ENCODE measurements around the gene ZC3H7A. TPM values are rescaled to one million over a fixed set of nuclear protein-coding genes. Genes with fewer than 3 reads are reported as not detected.

ZC3H7A gene
- total and polyA plus RNA-seq, 2 of the 13 experiments (the other 11 are each of a cell fraction or from before 2014, with no cell fraction given), result 29.2 to 36.8 TPM

DNA sequence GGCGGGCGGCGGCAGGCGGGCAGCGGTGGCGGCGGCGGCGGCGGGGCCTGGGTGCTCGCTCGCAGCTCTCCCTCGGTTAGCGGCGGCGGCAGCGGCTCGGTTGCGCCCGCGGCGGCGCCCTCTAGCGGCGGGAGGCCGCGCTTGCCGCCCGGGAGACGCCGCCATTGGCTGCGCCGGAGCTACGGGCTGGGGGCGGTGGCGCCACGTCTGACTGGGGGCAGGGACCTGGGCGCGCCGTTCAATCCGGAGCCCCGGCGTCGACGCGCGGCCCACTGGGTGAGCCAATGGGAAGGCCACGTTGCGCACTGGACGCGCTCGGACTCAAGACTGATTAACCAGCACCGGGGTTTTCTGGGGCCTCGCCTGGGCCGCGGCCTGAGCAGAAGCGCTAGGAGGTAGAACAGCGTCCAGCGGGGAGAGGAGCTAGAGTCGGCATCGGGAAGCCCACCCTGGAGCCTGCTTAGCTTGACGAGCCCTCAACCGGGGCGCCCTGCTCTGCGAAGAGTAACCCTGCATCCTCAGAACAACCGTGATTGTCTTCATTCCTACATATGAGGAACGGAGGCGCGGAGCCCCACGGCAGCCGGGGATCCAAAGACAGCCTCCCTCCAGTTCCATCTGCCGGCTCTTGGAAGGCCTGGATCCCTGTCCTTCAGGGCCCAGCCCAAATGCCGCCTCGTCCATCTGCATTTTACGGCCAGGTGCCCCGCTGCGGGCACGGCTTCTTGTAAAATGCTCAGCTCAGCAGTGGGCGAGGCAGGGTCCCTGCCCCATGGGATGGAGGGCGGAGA, at the start of gene ZC3H7A (continued):
- TF ChIP-seq RXRB (CRISPR knock-in tag; IDR thresholded peaks at IDR 0.05; ENCODE audit: borderline replicate concordance) (peak; percentile 92), ZNF546 (CRISPR knock-in tag; conservative IDR thresholded peaks at IDR 0.05) (peak; percentile 69), ATAD3A (CRISPR knock-in tag; IDR thresholded peaks at IDR 0.05) (0 out of 2 replicates have a peak, but pooled peaks have one; percentile 35), TAF15 (IDR thresholded peaks at IDR 0.05; ENCODE audit: low read depth, low read length, poor library complexity, severe bottlenecking) (no peak), ZNF670 (CRISPR knock-in tag; IDR thresholded peaks at IDR 0.05; ENCODE audit: borderline replicate concordance) (peak; percentile 97), ZNF75D (CRISPR knock-in tag; IDR thresholded peaks at IDR 0.05; ENCODE audit: borderline replicate concordance) (0 out of 2 replicates have a peak, but pooled peaks have one; percentile 82), SOX6 (IDR thresholded peaks at IDR 0.05) (no peak), SOX6 (CRISPR knock-in tag; IDR thresholded peaks at IDR 0.05) (peak; percentile 81), NCOA1 (CRISPR knock-in tag; IDR thresholded peaks at IDR 0.05) (peak; percentile 53; the same call in 1 of the 2 replicates), KDM5B (CRISPR knock-in tag; IDR thresholded peaks at IDR 0.05; ENCODE audit: borderline replicate concordance) (peak; percentile 97), ZNF569 (CRISPR knock-in tag; IDR thresholded peaks at IDR 0.05; ENCODE audit: borderline replicate concordance) (no peak), FOXO1 (CRISPR knock-in tag; IDR thresholded peaks at IDR 0.05) (peak; percentile 85), SATB2 (CRISPR knock-in tag; IDR thresholded peaks at IDR 0.05) (peak; percentile 89; the same call in 1 of the 2 replicates), ZNF136 (CRISPR knock-in tag; IDR thresholded peaks at IDR 0.05; ENCODE audit: low read depth) (peak; percentile 76), NFATC3 (CRISPR knock-in tag; IDR thresholded peaks at IDR 0.05) (peak; percentile 31; the same call in 1 of the 2 replicates), KLF13 (CRISPR knock-in tag; IDR thresholded peaks at IDR 0.05) (peak; percentile 96), ERF (CRISPR knock-in tag; IDR thresholded peaks at IDR 0.05) (peak; percentile 100)
- TF ChIP-seq, protein P1, sequence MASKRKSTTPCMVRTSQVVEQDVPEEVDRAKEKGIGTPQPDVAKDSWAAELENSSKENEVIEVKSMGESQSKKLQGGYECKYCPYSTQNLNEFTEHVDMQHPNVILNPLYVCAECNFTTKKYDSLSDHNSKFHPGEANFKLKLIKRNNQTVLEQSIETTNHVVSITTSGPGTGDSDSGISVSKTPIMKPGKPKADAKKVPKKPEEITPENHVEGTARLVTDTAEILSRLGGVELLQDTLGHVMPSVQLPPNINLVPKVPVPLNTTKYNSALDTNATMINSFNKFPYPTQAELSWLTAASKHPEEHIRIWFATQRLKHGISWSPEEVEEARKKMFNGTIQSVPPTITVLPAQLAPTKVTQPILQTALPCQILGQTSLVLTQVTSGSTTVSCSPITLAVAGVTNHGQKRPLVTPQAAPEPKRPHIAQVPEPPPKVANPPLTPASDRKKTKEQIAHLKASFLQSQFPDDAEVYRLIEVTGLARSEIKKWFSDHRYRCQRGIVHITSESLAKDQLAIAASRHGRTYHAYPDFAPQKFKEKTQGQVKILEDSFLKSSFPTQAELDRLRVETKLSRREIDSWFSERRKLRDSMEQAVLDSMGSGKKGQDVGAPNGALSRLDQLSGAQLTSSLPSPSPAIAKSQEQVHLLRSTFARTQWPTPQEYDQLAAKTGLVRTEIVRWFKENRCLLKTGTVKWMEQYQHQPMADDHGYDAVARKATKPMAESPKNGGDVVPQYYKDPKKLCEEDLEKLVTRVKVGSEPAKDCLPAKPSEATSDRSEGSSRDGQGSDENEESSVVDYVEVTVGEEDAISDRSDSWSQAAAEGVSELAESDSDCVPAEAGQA (IDR thresholded peaks at IDR 0.05; ENCODE audit: low read depth), result peak; percentile 88
- TF ChIP-seq, protein P1 (CRISPR knock-in tag; IDR thresholded peaks at IDR 0.05; ENCODE audit: borderline replicate concordance), result no peak; the same call in 1 of the 2 replicates
- TF ChIP-seq, protein P2, sequence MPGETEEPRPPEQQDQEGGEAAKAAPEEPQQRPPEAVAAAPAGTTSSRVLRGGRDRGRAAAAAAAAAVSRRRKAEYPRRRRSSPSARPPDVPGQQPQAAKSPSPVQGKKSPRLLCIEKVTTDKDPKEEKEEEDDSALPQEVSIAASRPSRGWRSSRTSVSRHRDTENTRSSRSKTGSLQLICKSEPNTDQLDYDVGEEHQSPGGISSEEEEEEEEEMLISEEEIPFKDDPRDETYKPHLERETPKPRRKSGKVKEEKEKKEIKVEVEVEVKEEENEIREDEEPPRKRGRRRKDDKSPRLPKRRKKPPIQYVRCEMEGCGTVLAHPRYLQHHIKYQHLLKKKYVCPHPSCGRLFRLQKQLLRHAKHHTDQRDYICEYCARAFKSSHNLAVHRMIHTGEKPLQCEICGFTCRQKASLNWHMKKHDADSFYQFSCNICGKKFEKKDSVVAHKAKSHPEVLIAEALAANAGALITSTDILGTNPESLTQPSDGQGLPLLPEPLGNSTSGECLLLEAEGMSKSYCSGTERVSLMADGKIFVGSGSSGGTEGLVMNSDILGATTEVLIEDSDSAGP (CRISPR knock-in tag; IDR thresholded peaks at IDR 0.05; ENCODE audit: borderline replicate concordance), result peak; percentile 89; the same call in 1 of the 2 replicates
- TF ChIP-seq, protein P3, sequence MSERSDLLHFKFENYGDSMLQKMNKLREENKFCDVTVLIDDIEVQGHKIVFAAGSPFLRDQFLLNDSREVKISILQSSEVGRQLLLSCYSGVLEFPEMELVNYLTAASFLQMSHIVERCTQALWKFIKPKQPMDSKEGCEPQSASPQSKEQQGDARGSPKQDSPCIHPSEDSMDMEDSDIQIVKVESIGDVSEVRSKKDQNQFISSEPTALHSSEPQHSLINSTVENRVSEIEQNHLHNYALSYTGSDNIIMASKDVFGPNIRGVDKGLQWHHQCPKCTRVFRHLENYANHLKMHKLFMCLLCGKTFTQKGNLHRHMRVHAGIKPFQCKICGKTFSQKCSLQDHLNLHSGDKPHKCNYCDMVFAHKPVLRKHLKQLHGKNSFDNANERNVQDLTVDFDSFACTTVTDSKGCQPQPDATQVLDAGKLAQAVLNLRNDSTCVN (CRISPR knock-in tag; IDR thresholded peaks at IDR 0.05; ENCODE audit: borderline replicate concordance), result peak; percentile 94

Measured in HepG2 (cell line).